HG03135 (cell line): ENCODE data around the gene TINAGL1.
A peak's percentile ranks its signal among the peaks of the same experiment; 100 is the strongest.

Source experiments
- ATAC-seq: cut with Tn5 transposase; IDR thresholded peaks from one replicate; pipeline ENCODE4 v1.9.1; 2021; ENCODE audit warnings: mild to moderate bottlenecking, moderate library complexity; ENCODE audit not compliant: unreplicated experiment

The TINAGL1 gene, protein sequence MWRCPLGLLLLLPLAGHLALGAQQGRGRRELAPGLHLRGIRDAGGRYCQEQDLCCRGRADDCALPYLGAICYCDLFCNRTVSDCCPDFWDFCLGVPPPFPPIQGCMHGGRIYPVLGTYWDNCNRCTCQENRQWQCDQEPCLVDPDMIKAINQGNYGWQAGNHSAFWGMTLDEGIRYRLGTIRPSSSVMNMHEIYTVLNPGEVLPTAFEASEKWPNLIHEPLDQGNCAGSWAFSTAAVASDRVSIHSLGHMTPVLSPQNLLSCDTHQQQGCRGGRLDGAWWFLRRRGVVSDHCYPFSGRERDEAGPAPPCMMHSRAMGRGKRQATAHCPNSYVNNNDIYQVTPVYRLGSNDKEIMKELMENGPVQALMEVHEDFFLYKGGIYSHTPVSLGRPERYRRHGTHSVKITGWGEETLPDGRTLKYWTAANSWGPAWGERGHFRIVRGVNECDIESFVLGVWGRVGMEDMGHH

GRCh38 chr1:31576201-31576669 is at the start of gene TINAGL1:
TINAGL1 (plus strand) TSS chr1:31576515; CDS start chr1:31577149, 634 bp downstream.
- ATAC-seq, result no peak

- no peak for ATAC-seq
Observed at GRCh38 chr1:31529999-31530684, 46.2 kb upstream of the TINAGL1 start.

GRCh38 chr1:31531177-31531999 is 44.9 kb upstream of the TINAGL1 start:
- ATAC-seq, result no peak

DNA sequence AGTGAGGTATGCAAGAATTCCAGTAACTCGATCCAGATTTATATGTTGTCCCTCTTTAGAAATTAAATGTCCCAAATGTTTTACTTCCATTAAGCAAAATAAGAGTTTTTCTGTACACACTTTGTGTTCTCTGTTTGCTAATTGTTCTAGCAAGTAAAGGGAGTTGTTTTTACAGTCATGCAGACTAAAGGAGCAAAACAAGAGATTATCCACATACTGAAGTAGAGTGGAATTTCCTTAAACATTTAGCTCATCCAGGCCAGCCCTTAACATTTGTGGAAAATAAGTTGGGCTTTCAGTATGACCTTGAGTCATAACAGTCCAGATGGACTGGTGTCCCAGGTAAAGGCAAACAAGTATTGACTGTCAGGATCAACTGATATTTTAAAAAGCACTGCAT is 44.1 kb upstream of the TINAGL1 start:
- no peak for ATAC-seq

- no peak for ATAC-seq
Observed at GRCh38 chr1:31535561-31535960, 40.8 kb upstream of the TINAGL1 start.

GRCh38 chr1:31539329-31539728 is 37.0 kb upstream of the TINAGL1 start:
- ATAC-seq, result no peak

GRCh38 chr1:31541194-31541593 is 35.1 kb upstream of the TINAGL1 start:
- no peak for ATAC-seq

GRCh38 chr1:31545927-31546540 is 30.3 kb upstream of the TINAGL1 start:
- no peak for ATAC-seq

DNA sequence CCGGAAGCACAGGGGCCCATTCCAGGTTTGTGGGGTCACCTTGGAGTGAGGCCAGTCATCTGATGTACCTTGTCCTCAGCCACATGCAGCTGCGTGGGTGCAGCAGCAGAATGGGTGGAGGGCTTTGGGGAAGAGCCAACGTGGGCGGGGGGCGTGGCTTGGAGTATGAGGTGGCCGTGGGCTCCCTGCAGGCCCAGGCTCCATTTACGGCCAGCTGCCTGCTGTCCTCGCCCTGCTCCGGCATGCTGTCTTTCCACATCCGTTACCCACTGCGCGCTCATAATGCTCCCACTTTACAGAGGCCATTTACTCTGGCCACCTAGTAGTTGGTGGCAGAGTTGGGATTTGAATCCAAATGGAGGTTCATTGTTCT is 27.8 kb upstream of the TINAGL1 start:
- peak; percentile 1 for ATAC-seq

GRCh38 chr1:31548907-31549808 is 27.2 kb upstream of the TINAGL1 start:
- peak; percentile 69 for ATAC-seq

GRCh38 chr1:31549809-31550620 is 26.3 kb upstream of the TINAGL1 start:
- peak; percentile 42 for ATAC-seq

DNA sequence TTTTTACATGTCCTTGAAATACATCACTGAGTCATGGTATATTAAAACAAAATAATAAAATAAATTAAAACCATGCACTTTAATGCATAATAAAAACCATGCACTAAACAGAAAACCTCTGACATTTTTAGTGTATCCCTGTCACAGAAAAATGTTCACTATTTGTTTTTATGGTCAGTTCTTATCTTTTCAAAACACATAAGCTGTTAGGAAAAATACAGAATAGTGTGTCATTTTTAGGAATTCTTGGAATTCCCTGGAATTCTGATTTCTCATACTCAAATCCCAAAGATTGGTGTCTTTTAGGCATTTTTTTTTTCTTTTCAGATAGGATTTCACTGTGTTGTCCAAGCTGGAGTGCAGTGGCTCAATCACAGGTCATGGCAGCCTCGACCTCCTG is 25.1 kb upstream of the TINAGL1 start:
- ATAC-seq, result no peak

GRCh38 chr1:31552489-31552888 is 23.8 kb upstream of the TINAGL1 start:
- no peak for ATAC-seq

- ATAC-seq, result no peak
Observed at GRCh38 chr1:31556481-31557006, 19.8 kb upstream of the TINAGL1 start.

GRCh38 chr1:31559715-31560114 is 16.6 kb upstream of the TINAGL1 start:
- no peak for ATAC-seq

GRCh38 chr1:31560394-31560793 is 15.9 kb upstream of the TINAGL1 start:
- no peak for ATAC-seq

- no peak for ATAC-seq
Observed at GRCh38 chr1:31562707-31563360, 13.5 kb upstream of the TINAGL1 start.

DNA sequence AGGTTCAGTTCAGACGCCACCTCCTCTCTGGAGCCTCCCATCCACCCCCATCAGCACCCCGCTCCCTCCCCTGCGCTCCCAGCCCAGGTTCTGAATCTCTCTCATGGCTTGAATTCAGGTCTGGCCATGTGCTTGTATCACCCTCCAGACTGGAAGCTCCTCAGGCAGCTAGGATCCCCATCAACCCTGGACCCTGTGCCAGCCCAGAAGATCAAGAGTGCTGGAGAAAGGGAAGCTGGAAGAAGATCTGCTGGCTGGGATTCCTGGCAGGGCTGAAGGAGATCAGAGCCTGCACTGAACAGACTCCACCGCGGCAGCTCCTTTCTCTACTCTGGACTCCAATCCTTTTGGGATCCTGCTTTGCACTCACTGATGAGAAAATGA is 11.7 kb upstream of the TINAGL1 start:
- ATAC-seq, result no peak
